Measurements from ENCODE around the gene KLF16. TPM values are rescaled to one million over a fixed set of nuclear protein-coding genes. Genes with fewer than 3 reads are reported as not detected.

The KLF16 gene
- total and polyA plus RNA-seq, 9 of the 15 experiments (the other 6 are each of a cell fraction or from before 2014, with no cell fraction given), result 0.04 to 60.4 (median 6.8) TPM

GRCh38 chr19:1847684-1848398, 15.5 kb downstream of the KLF16 start (continued):
- TF ChIP-seq, protein P1, sequence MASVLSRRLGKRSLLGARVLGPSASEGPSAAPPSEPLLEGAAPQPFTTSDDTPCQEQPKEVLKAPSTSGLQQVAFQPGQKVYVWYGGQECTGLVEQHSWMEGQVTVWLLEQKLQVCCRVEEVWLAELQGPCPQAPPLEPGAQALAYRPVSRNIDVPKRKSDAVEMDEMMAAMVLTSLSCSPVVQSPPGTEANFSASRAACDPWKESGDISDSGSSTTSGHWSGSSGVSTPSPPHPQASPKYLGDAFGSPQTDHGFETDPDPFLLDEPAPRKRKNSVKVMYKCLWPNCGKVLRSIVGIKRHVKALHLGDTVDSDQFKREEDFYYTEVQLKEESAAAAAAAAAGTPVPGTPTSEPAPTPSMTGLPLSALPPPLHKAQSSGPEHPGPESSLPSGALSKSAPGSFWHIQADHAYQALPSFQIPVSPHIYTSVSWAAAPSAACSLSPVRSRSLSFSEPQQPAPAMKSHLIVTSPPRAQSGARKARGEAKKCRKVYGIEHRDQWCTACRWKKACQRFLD (CRISPR knock-in tag; IDR thresholded peaks at IDR 0.05), result peak; percentile 44; the same call in 1 of the 2 replicates
- TF ChIP-seq ILF3 (IDR thresholded peaks at IDR 0.05; ENCODE audit: borderline replicate concordance) (no peak), PHB (CRISPR knock-in tag; IDR thresholded peaks at IDR 0.05) (no peak), HNRNPL (IDR thresholded peaks at IDR 0.05; ENCODE audit: low read depth, low read length) (0 out of 2 replicates have a peak, but pooled peaks have one; percentile 12), FOXA3 (CRISPR knock-in tag; conservative IDR thresholded peaks at IDR 0.05 in 1 of 2, IDR thresholded peaks at IDR 0.05 in 1 of 2) (0 out of 4 replicates have a peak, but pooled peaks of 1 of the 2 experiments have one; percentile 18), TEAD1 (CRISPR knock-in tag; IDR thresholded peaks at IDR 0.05) (0 out of 4 replicates have a peak, but pooled peaks of 1 of the 2 experiments have one; percentile 11), CHD1 (IDR thresholded peaks at IDR 0.05; ENCODE audit: low read length) (peak; percentile 69), HNRNPLL (IDR thresholded peaks at IDR 0.05; ENCODE audit: low read depth, low read length, poor library complexity, severe bottlenecking) (peak; percentile 6), CREB1 (IDR thresholded peaks at IDR 0.05) (0 out of 2 replicates have a peak, but pooled peaks have one; percentile 42), CREB1 (CRISPR knock-in tag; IDR thresholded peaks at IDR 0.05) (peak; percentile 27; the same call in 1 of the 2 replicates), HDAC1 (IDR thresholded peaks at IDR 0.05) (peak in 1 of 2 experiments; percentile 53; a peak in 1 of 4 replicates), KDM2B (CRISPR knock-in tag; IDR thresholded peaks at IDR 0.05) (0 out of 2 replicates have a peak, but pooled peaks have one; percentile 33), PML (IDR thresholded peaks at IDR 0.05; ENCODE audit: low read length) (peak; percentile 19; the same call in 1 of the 2 replicates), FOXK2 (conservative IDR thresholded peaks at IDR 0.05 in 1 of 2, IDR thresholded peaks at IDR 0.05 in 1 of 2; ENCODE audit: low read depth in 2 of 2) (peak; percentile 91 to 94), ZBTB43 (CRISPR knock-in tag; IDR thresholded peaks at IDR 0.05) (0 out of 2 replicates have a peak, but pooled peaks have one; percentile 59), JUN (IDR thresholded peaks at IDR 0.05; ENCODE audit: borderline replicate concordance, low read depth, low read length) (no peak), JUN (CRISPR knock-in tag; IDR thresholded peaks at IDR 0.05; ENCODE audit: borderline replicate concordance) (0 out of 2 replicates have a peak, but pooled peaks have one; percentile 53), XRCC5 (IDR thresholded peaks at IDR 0.05; ENCODE audit: low read depth, low read length) (no peak), TAF1 (IDR thresholded peaks at IDR 0.05; ENCODE audit: control insufficient read depth, extremely low read depth, insufficient read depth, low read length, severe bottlenecking) (peak; percentile 6), PCBP1 (IDR thresholded peaks at IDR 0.05; ENCODE audit: low read depth, low read length, poor library complexity, severe bottlenecking) (peak; percentile 62), NKRF (IDR thresholded peaks at IDR 0.05; ENCODE audit: borderline replicate concordance) (peak; percentile 76; the same call in 1 of the 2 replicates), TGIF2 (CRISPR knock-in tag; IDR thresholded peaks at IDR 0.05) (peak; percentile 42; the same call in 1 of the 2 replicates)
